ENCODE results near the gene PPP2R2B. TPM values are rescaled to one million over a fixed set of nuclear protein-coding genes. Genes with fewer than 3 reads are reported as not detected.

Gene PPP2R2B
- total RNA-seq, 1 donor from 2014 or later, result 1.2 TPM

DNA sequence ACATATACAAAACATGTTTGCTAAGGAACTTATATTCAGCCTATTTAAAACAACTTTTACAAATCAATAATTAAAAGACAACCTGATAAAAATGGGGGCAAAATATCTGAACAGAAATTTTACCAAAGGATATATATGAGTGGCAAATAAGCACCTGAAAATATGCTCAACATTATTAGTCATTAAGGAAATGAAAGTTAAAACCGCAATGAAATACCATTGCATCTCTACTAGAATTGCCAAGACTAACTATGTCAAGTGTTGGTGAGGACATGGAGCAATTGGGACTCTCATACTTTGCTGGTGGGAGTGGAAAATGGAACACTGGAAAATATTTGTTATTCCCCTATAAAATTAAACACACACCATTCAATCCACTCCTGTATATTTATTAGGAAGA, 26.3 kb upstream of the PPP2R2B start:
- no peaks in the 10 kb centered on the region for H3K27me3 ChIP-seq
- no peak for TF ChIP-seq CTCF (IDR thresholded peaks at IDR 0.05)
- H3K36me3 ChIP-seq, result no peaks in the 10 kb centered on the region
- H3K27ac ChIP-seq, result no peak overlapping the region
- H3K4me3 ChIP-seq, result no peak overlapping the region
- no peaks in the 10 kb centered on the region for H3K9me3 ChIP-seq
- DNase-seq (no peak), ATAC-seq (no peak)
- intact Hi-C loops (cut with DNase I), result no loop called here
- no peaks in the 10 kb centered on the region for H3K4me1 ChIP-seq

DNA sequence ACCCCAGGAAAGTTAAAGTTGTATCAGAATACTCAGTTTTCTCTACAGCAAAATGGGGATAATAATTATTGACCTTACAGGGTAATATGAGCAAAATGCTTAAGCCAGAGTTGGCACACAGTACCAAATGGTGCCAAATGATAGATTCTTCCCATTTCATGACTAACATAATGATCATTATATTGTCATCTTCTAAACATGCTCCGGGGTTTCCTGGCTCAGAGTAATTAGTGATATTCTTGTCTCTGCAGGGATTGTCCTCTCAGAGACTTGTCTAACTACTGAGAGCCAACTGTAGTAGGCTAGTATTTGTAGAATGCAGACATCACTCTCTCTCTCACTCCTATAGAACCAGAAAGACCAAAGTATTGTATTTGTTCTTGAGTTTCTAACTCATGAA, 25.2 kb upstream of the PPP2R2B start:
- H3K27me3 ChIP-seq, result no peaks in the 10 kb centered on the region
- intact Hi-C loops (cut with DNase I), result no loop called here
- no peaks in the 10 kb centered on the region for H3K4me1 ChIP-seq
- TF ChIP-seq CTCF (IDR thresholded peaks at IDR 0.05), result no peak
- no peaks in the 10 kb centered on the region for H3K9me3 ChIP-seq
- H3K4me3 ChIP-seq, result no peak overlapping the region
- DNase-seq (no peak), ATAC-seq (no peak)
- no peak overlapping the region for H3K27ac ChIP-seq
- H3K36me3 ChIP-seq, result no peaks in the 10 kb centered on the region

- Histone ChIP-seq H3K27me3 (no peaks in the 10 kb centered on the region), H3K4me3 (no peak overlapping the region), H3K27ac (no peak overlapping the region), H3K36me3 (no peaks in the 10 kb centered on the region), H3K9me3 (no peaks in the 10 kb centered on the region), H3K4me1 (no peaks in the 10 kb centered on the region)
- no peak for TF ChIP-seq CTCF (IDR thresholded peaks at IDR 0.05)
- no peak for ATAC-seq
- intact Hi-C loops (cut with DNase I), result no loop called here
- no peak for DNase-seq
These were observed 23.9 kb upstream of the PPP2R2B start for GRCh38 chr5:146902471-146902870.

DNA sequence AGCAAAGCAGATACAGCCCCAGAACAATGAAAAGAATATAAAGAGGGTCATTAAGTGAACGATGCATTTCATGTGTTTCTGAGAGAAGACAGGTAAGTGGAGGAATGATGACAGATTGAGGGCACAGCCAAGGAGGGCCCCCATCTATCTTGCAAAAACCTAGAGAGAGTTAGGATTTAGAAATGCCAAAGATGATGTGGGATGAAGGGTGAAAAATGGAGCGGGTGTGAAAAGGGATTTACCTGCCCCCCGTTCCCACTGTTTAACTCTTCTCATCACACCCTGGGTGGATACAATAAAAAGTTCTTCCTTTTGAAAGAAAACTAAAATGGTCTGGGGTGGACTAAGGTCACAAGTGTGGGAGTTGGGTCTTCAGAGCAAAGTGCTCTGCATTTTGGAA, 18.5 kb upstream of the PPP2R2B start:
- Histone ChIP-seq H3K27ac (no peak overlapping the region), H3K4me1 (no peaks in the 10 kb centered on the region), H3K36me3 (no peaks in the 10 kb centered on the region), H3K27me3 (no peaks in the 10 kb centered on the region), H3K9me3 (no peaks in the 10 kb centered on the region), H3K4me3 (no peak overlapping the region)
- TF ChIP-seq CTCF (IDR thresholded peaks at IDR 0.05), result no peak
- DNase-seq (no peak), ATAC-seq (no peak)
- intact Hi-C loops (cut with DNase I), result no loop called here

DNA sequence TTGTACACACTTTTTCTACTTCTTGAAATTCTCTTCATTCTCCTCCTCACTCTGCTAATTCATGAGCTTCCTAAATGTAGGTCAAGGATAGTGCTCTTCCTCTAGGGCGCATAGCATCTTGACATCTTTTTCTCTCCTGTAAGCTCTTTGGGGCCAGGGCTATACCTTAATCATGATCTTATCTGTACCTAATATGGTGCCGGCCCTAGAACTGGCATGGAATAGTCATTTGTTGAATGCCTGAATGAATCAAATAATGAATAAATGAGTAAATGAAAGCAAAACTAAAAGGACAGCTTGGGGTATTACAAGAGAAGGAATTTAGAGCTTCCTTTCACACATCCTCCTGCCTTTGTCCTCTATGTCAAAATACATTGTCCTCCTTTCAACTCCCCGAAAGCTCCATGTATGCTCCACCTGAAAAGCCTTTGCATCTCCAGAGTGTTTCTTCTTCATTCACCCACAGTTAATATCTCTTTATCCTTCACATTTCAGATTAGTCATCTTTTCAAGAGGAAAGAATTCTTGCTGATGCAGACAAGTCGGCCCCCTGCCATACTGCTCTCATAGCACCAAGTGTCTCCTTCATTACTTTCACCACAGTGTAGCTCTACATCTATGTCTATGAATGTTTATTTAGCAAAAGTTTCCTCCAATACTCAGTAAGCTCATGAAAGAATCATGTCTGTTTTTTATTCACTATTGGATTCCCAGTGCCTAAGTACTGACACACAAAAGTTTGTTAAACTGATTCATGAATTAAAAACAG, 16.4 kb upstream of the PPP2R2B start:
- Histone ChIP-seq H3K4me3 (no peak overlapping the region), H3K4me1 (no peaks in the 10 kb centered on the region), H3K36me3 (no peaks in the 10 kb centered on the region), H3K9me3 (no peaks in the 10 kb centered on the region), H3K27ac (no peak overlapping the region), H3K27me3 (no peaks in the 10 kb centered on the region)
- DNase-seq, result no peak
- intact Hi-C loops (cut with DNase I), result no loop called here
- TF ChIP-seq CTCF (IDR thresholded peaks at IDR 0.05), result no peak
- no peak for ATAC-seq

DNA sequence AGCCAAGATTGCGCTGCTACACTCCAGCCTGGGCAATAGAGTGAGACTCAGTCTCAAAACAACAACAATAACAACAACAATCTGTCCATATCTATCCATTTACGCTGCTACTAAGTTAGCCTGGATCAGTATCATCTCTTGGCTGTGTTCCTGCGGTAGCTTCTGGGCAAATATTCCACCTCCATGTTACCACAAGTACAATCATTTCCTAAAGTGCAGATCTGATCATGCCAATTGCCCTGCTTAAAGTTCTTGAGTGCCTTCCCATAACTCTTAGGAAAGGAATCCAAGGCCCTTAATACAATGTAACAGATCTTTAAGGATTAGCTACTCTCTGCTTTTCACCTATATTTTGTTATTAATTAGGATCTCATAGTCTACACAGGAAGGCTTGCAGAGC, 15.4 kb upstream of the PPP2R2B start:
- TF ChIP-seq CTCF (IDR thresholded peaks at IDR 0.05), result no peak
- Histone ChIP-seq H3K36me3 (no peaks in the 10 kb centered on the region), H3K9me3 (no peaks in the 10 kb centered on the region), H3K27me3 (no peaks in the 10 kb centered on the region), H3K27ac (no peak overlapping the region), H3K4me3 (no peak overlapping the region), H3K4me1 (no peaks in the 10 kb centered on the region)
- intact Hi-C loops (cut with DNase I), result no loop called here
- no peak for DNase-seq
- no peak for ATAC-seq

Data from upper lobe of right lung (tissue), 1 donor.